WTC11 (cell line): ENCODE data around the gene FLT3. TPM values are rescaled to one million over a fixed set of nuclear protein-coding genes. Genes with fewer than 3 reads are reported as not detected.

Experiments
- ATAC-seq: fragments of 200-7000 bp; cut with Tn5 transposase; 2 replicates; pipeline ENCODE4 v1.10.0; 2021; ENCODE audit warnings: mild to moderate bottlenecking, moderate library complexity
- CTCF ChIA-PET: fragments of 300-600 bp; sonication (Branson Sonifier 250); formaldehyde crosslinking; loops from one replicate; lab custom pipeline; 2021; ENCODE audit warnings: antibody characterized with exemption; lab: Charles Lee
- POLR2A ChIA-PET: fragments of 350-600 bp; sonication (Branson Sonifier 250); formaldehyde crosslinking; loops from one replicate; lab custom pipeline; 2021; ENCODE audit warnings: antibody characterized with exemption; lab: Charles Lee
- DNase-seq: peaks from one replicate; pipeline ENCODE4 v3.0.0; 2021; ENCODE audit warnings: low spot score
- H3K27ac Mint-ChIP-seq: 2 replicates; pipeline ENCODE4 v1.8.0; 2021; ENCODE audit warnings: mixed read lengths
- H3K27me3 Mint-ChIP-seq: 2 replicates; pipeline ENCODE4 v1.8.0; 2021; ENCODE audit warnings: low read depth, mild to moderate bottlenecking, moderate library complexity, mixed read lengths
- H3K36me3 Mint-ChIP-seq: 2 replicates; pipeline ENCODE4 v1.8.0; 2021; ENCODE audit warnings: mixed read lengths
- H3K4me1 Mint-ChIP-seq: 2 replicates; pipeline ENCODE4 v1.8.0; 2022; ENCODE audit warnings: mixed read lengths
- H3K4me3 Mint-ChIP-seq: 2 replicates; pipeline ENCODE4 v1.8.0; 2021; ENCODE audit warnings: mild to moderate bottlenecking, moderate library complexity, mixed read lengths
- H3K9me3 Mint-ChIP-seq: 2 replicates; pipeline ENCODE4 v1.8.0; 2021; ENCODE audit warnings: mixed read lengths
- ATF3 ChIP-seq: sonication (generic); formaldehyde crosslinking; conservative IDR thresholded peaks from 2 replicates; pipeline ENCODE4 v1.8.1; 2022; ENCODE audit warnings: mild to moderate bottlenecking, missing genetic modification reagents
- ERG ChIP-seq: fragments of 250-450 bp; sonication (Bioruptor Pico); IDR thresholded peaks from 2 replicates; pipeline ENCODE4 v1.8.0; 2021; ENCODE audit warnings: mild to moderate bottlenecking
- FOXP1 ChIP-seq: sonication (generic); formaldehyde crosslinking; IDR thresholded peaks from 2 replicates; pipeline ENCODE4 v1.8.0; 2022; ENCODE audit warnings: missing genetic modification reagents, mild to moderate bottlenecking, moderate library complexity, borderline replicate concordance
- MAX ChIP-seq: sonication (generic); formaldehyde crosslinking; IDR thresholded peaks from 2 replicates; pipeline ENCODE4 v1.8.0; 2022; ENCODE audit warnings: mild to moderate bottlenecking, missing genetic modification reagents
- MXD4 ChIP-seq: fragments of 250-450 bp; sonication (Bioruptor Pico); IDR thresholded peaks from 2 replicates; pipeline ENCODE4 v1.8.0; 2021; ENCODE audit warnings: mild to moderate bottlenecking, moderate library complexity, borderline replicate concordance
- USF1 ChIP-seq: sonication (generic); formaldehyde crosslinking; IDR thresholded peaks from 2 replicates; pipeline ENCODE4 v1.8.0; 2022; ENCODE audit warnings: mild to moderate bottlenecking, missing genetic modification reagents
- USF2 ChIP-seq: sonication (generic); formaldehyde crosslinking; IDR thresholded peaks from 2 replicates; pipeline ENCODE4 v1.8.1; 2023; ENCODE audit warnings: mild to moderate bottlenecking, missing genetic modification reagents, moderate library complexity
- ZBTB21 ChIP-seq: sonication (generic); formaldehyde crosslinking; IDR thresholded peaks from 2 replicates; pipeline ENCODE4 v1.8.1; 2023; ENCODE audit warnings: mild to moderate bottlenecking, missing genetic modification reagents, borderline replicate concordance
- ZNF425 ChIP-seq: fragments of 250-450 bp; sonication (Bioruptor Pico); conservative IDR thresholded peaks from 2 replicates; pipeline ENCODE4 v1.9.0; 2021; ENCODE audit warnings: mild to moderate bottlenecking
- ZNF512 ChIP-seq: sonication (generic); formaldehyde crosslinking; IDR thresholded peaks from 2 replicates; pipeline ENCODE4 v1.8.1; 2022; ENCODE audit warnings: missing genetic modification reagents, borderline replicate concordance
- total RNA-seq: library from RNA; stranded (reverse); gene quantifications from 3 replicates; pipeline ENCODE4 v1.2.3, GENCODE V29; 2021

FLT3 gene
- total RNA-seq, 1 experiment from 2014 or later = 0.15 TPM

- CTCF ChIA-PET = interaction anchor here (1.2 to 6.1 kb wide), 7 partner anchors 8 to 172 kb away, joined by 3 to 53 read pairs (median 15); no protein-coding TSS in a partner anchor
- TF ChIP-seq ZNF512 (no peak), MAX (CRISPR knock-in tag) (peak; percentile 10; the same call in 1 of the 2 replicates)
- POLR2A ChIA-PET = no interaction called here
- peaks cover 100% of the 10 kb centered on the region for H3K27me3 Mint-ChIP-seq
- ATAC-seq (peak; percentile 21), DNase-seq (peak; percentile 52)
- H3K4me1 Mint-ChIP-seq = peaks cover 66% of the 10 kb centered on the region
- H3K36me3 Mint-ChIP-seq = no peaks in the 10 kb centered on the region
- no peak within 1 kb of the TSS for H3K27ac Mint-ChIP-seq
- H3K9me3 Mint-ChIP-seq = no peaks in the 10 kb centered on the region
- H3K4me3 Mint-ChIP-seq = peak within 1 kb of the TSS; percentile 70
These were observed 131.1 kb downstream of the FLT3 start, which contains the start of gene CDX2 for GRCh38 chr13:27969082-27969865. TSS of gene CDX2 (minus strand) at chr13:27969315. CDS start at chr13:27969006, 309 bp downstream.

GRCh38 chr13:27968316-27969081 is 131.9 kb downstream of the FLT3 start:
- ChIA-PET POLR2A (no interaction called here), CTCF (interaction anchor here (1.0 to 6.1 kb wide), 11 partner anchors 8 to 606 kb away, joined by 3 to 53 read pairs (median 7); no protein-coding TSS in a partner anchor)
- DNase-seq (peak; percentile 62), ATAC-seq (peak; percentile 1; the same call in 1 of the 2 replicates)
- Mint-ChIP-seq H3K27me3 (peaks cover 100% of the 10 kb centered on the region), H3K27ac (no peak overlapping the region), H3K4me3 (peak overlapping the region; percentile 54), H3K36me3 (no peaks in the 10 kb centered on the region), H3K4me1 (peaks cover 62% of the 10 kb centered on the region), H3K9me3 (no peaks in the 10 kb centered on the region)
- TF ChIP-seq USF1 (CRISPR knock-in tag) (peak; percentile 58; the same call in 1 of the 2 replicates), USF2 (CRISPR knock-in tag) (no peak; the same call in 1 of the 2 replicates), MAX (CRISPR knock-in tag) (peak; percentile 63; the same call in 1 of the 2 replicates), FOXP1 (CRISPR knock-in tag) (peak; percentile 21; the same call in 1 of the 2 replicates), MXD4 (no peak)

- Mint-ChIP-seq H3K27ac (no peak overlapping the region), H3K9me3 (no peaks in the 10 kb centered on the region), H3K4me3 (peak overlapping the region; percentile 58), H3K36me3 (no peaks in the 10 kb centered on the region), H3K4me1 (peaks cover 63% of the 10 kb centered on the region), H3K27me3 (peaks cover 100% of the 10 kb centered on the region)
- ChIA-PET POLR2A (no interaction called here), CTCF (interaction anchor here (0.8 to 6.1 kb wide), 8 partner anchors 9 to 606 kb away, joined by 3 to 53 read pairs (median 4); no protein-coding TSS in a partner anchor)
- ATAC-seq (no peak), DNase-seq (no peak)
- TF ChIP-seq FOXP1 (CRISPR knock-in tag) (no peak), ZNF425 (CRISPR knock-in tag) (no peak), MAX (CRISPR knock-in tag) (no peak), ZBTB21 (CRISPR knock-in tag) (no peak), ATF3 (CRISPR knock-in tag) (no peak), ERG (CRISPR knock-in tag) (no peak)
These were observed 132.6 kb downstream of the FLT3 start for GRCh38 chr13:27967736-27968315.
